Measurements from ENCODE around the gene PRSS23.
A peak's percentile ranks its signal among the peaks of the same experiment; 100 is the strongest.

Gene PRSS23

GRCh38 chr11:86800076-86800959 is at the start of gene PRSS23:
Gene PRSS23 (plus strand): TSS chr11:86800542. CDS start chr11:86807644, 7,102 bp downstream.
- Histone ChIP-seq H3K27me3 (ENCODE audit: insufficient read depth, insufficient read length) (peaks cover 27% of the 10 kb centered on the region), H3K4me1 (ENCODE audit: insufficient read depth, insufficient read length) (no peaks in the 10 kb centered on the region), H3K4me3 (ENCODE audit: insufficient read length, low read depth) (peak within 1 kb of the TSS; percentile 57), H3K9me3 (ENCODE audit: insufficient read depth, low read length) (no peaks in the 10 kb centered on the region), H3K36me3 (ENCODE audit: insufficient read depth, insufficient read length, low read length) (peaks cover 4% of the 10 kb centered on the region), H3K9ac (ENCODE audit: insufficient read length, low read depth) (peak within 1 kb of the TSS; percentile 74)
- peak; percentile 15 for DNase-seq (ENCODE audit: low read depth, low spot score)
- TF ChIP-seq SUZ12 (IDR thresholded peaks at IDR 0.05; ENCODE audit: extremely low read depth, insufficient read depth, insufficient read length) (no peak), ZNF274 (IDR thresholded peaks at IDR 0.05; ENCODE audit: low read depth, low read length) (no peak), YY1 (IDR thresholded peaks at IDR 0.05; ENCODE audit: insufficient read depth, insufficient read length) (no peak)

- TF ChIP-seq SUZ12 (IDR thresholded peaks at IDR 0.05; ENCODE audit: extremely low read depth, insufficient read depth, insufficient read length) (no peak), YY1 (IDR thresholded peaks at IDR 0.05; ENCODE audit: insufficient read depth, insufficient read length) (no peak), ZNF274 (IDR thresholded peaks at IDR 0.05; ENCODE audit: low read depth, low read length) (no peak)
- no peak for DNase-seq (ENCODE audit: low read depth, low spot score)
- no peaks in the 10 kb centered on the region for H3K27me3 ChIP-seq (ENCODE audit: insufficient read depth, insufficient read length)
- no peak overlapping the region for H3K9ac ChIP-seq (ENCODE audit: insufficient read length, low read depth)
- no peaks in the 10 kb centered on the region for H3K4me1 ChIP-seq (ENCODE audit: insufficient read depth, insufficient read length)
- no peak overlapping the region for H3K4me3 ChIP-seq (ENCODE audit: insufficient read length, low read depth)
- H3K9me3 ChIP-seq (ENCODE audit: insufficient read depth, low read length) = no peaks in the 10 kb centered on the region
- H3K36me3 ChIP-seq (ENCODE audit: insufficient read depth, insufficient read length, low read length) = no peaks in the 10 kb centered on the region
These were observed 46.9 kb upstream of the PRSS23 start for GRCh38 chr11:86753459-86753858.

- H3K9ac ChIP-seq (ENCODE audit: insufficient read length, low read depth) = no peak overlapping the region
- H3K9me3 ChIP-seq (ENCODE audit: insufficient read depth, low read length) = no peaks in the 10 kb centered on the region
- H3K27me3 ChIP-seq (ENCODE audit: insufficient read depth, insufficient read length) = no peaks in the 10 kb centered on the region
- no peak overlapping the region for H3K4me3 ChIP-seq (ENCODE audit: insufficient read length, low read depth)
- DNase-seq (ENCODE audit: low read depth, low spot score) = no peak
- TF ChIP-seq YY1 (IDR thresholded peaks at IDR 0.05; ENCODE audit: insufficient read depth, insufficient read length) = no peak
- TF ChIP-seq SUZ12 (IDR thresholded peaks at IDR 0.05; ENCODE audit: extremely low read depth, insufficient read depth, insufficient read length) = no peak
- no peak for TF ChIP-seq ZNF274 (IDR thresholded peaks at IDR 0.05; ENCODE audit: low read depth, low read length)
- no peaks in the 10 kb centered on the region for H3K4me1 ChIP-seq (ENCODE audit: insufficient read depth, insufficient read length)
- H3K36me3 ChIP-seq (ENCODE audit: insufficient read depth, insufficient read length, low read length) = no peaks in the 10 kb centered on the region
These were observed 45.2 kb upstream of the PRSS23 start for GRCh38 chr11:86755146-86755545.

GRCh38 chr11:86758171-86758570 is 42.2 kb upstream of the PRSS23 start:
- H3K4me1 ChIP-seq (ENCODE audit: insufficient read depth, insufficient read length) = no peaks in the 10 kb centered on the region
- no peaks in the 10 kb centered on the region for H3K27me3 ChIP-seq (ENCODE audit: insufficient read depth, insufficient read length)
- no peak overlapping the region for H3K9ac ChIP-seq (ENCODE audit: insufficient read length, low read depth)
- H3K36me3 ChIP-seq (ENCODE audit: insufficient read depth, insufficient read length, low read length) = no peaks in the 10 kb centered on the region
- H3K4me3 ChIP-seq (ENCODE audit: insufficient read length, low read depth) = no peak overlapping the region
- no peak for DNase-seq (ENCODE audit: low read depth, low spot score)
- TF ChIP-seq ZNF274 (IDR thresholded peaks at IDR 0.05; ENCODE audit: low read depth, low read length) (no peak), YY1 (IDR thresholded peaks at IDR 0.05; ENCODE audit: insufficient read depth, insufficient read length) (no peak), SUZ12 (IDR thresholded peaks at IDR 0.05; ENCODE audit: extremely low read depth, insufficient read depth, insufficient read length) (no peak)
- no peaks in the 10 kb centered on the region for H3K9me3 ChIP-seq (ENCODE audit: insufficient read depth, low read length)

GRCh38 chr11:86760577-86760976 is 39.8 kb upstream of the PRSS23 start:
- H3K9ac ChIP-seq (ENCODE audit: insufficient read length, low read depth) = no peak overlapping the region
- no peaks in the 10 kb centered on the region for H3K27me3 ChIP-seq (ENCODE audit: insufficient read depth, insufficient read length)
- DNase-seq (ENCODE audit: low read depth, low spot score) = no peak
- H3K9me3 ChIP-seq (ENCODE audit: insufficient read depth, low read length) = no peaks in the 10 kb centered on the region
- no peaks in the 10 kb centered on the region for H3K36me3 ChIP-seq (ENCODE audit: insufficient read depth, insufficient read length, low read length)
- no peaks in the 10 kb centered on the region for H3K4me1 ChIP-seq (ENCODE audit: insufficient read depth, insufficient read length)
- no peak overlapping the region for H3K4me3 ChIP-seq (ENCODE audit: insufficient read length, low read depth)
- no peak for TF ChIP-seq SUZ12 (IDR thresholded peaks at IDR 0.05; ENCODE audit: extremely low read depth, insufficient read depth, insufficient read length)
- TF ChIP-seq ZNF274 (IDR thresholded peaks at IDR 0.05; ENCODE audit: low read depth, low read length) = no peak
- TF ChIP-seq YY1 (IDR thresholded peaks at IDR 0.05; ENCODE audit: insufficient read depth, insufficient read length) = no peak

- Histone ChIP-seq H3K9me3 (ENCODE audit: insufficient read depth, low read length) (no peaks in the 10 kb centered on the region), H3K36me3 (ENCODE audit: insufficient read depth, insufficient read length, low read length) (no peaks in the 10 kb centered on the region), H3K9ac (ENCODE audit: insufficient read length, low read depth) (no peak overlapping the region), H3K4me3 (ENCODE audit: insufficient read length, low read depth) (no peak overlapping the region), H3K4me1 (ENCODE audit: insufficient read depth, insufficient read length) (no peaks in the 10 kb centered on the region), H3K27me3 (ENCODE audit: insufficient read depth, insufficient read length) (no peaks in the 10 kb centered on the region)
- TF ChIP-seq YY1 (IDR thresholded peaks at IDR 0.05; ENCODE audit: insufficient read depth, insufficient read length) = no peak
- no peak for TF ChIP-seq SUZ12 (IDR thresholded peaks at IDR 0.05; ENCODE audit: extremely low read depth, insufficient read depth, insufficient read length)
- no peak for TF ChIP-seq ZNF274 (IDR thresholded peaks at IDR 0.05; ENCODE audit: low read depth, low read length)
- no peak for DNase-seq (ENCODE audit: low read depth, low spot score)
These were observed 38.4 kb upstream of the PRSS23 start for GRCh38 chr11:86761978-86762377.

GRCh38 chr11:86765203-86765602 is 35.1 kb upstream of the PRSS23 start:
- H3K36me3 ChIP-seq (ENCODE audit: insufficient read depth, insufficient read length, low read length) = no peaks in the 10 kb centered on the region
- H3K4me1 ChIP-seq (ENCODE audit: insufficient read depth, insufficient read length) = no peaks in the 10 kb centered on the region
- DNase-seq (ENCODE audit: low read depth, low spot score) = no peak
- TF ChIP-seq ZNF274 (IDR thresholded peaks at IDR 0.05; ENCODE audit: low read depth, low read length) (no peak), SUZ12 (IDR thresholded peaks at IDR 0.05; ENCODE audit: extremely low read depth, insufficient read depth, insufficient read length) (no peak), YY1 (IDR thresholded peaks at IDR 0.05; ENCODE audit: insufficient read depth, insufficient read length) (no peak)
- H3K9ac ChIP-seq (ENCODE audit: insufficient read length, low read depth) = no peak overlapping the region
- no peak overlapping the region for H3K4me3 ChIP-seq (ENCODE audit: insufficient read length, low read depth)
- no peaks in the 10 kb centered on the region for H3K9me3 ChIP-seq (ENCODE audit: insufficient read depth, low read length)
- no peaks in the 10 kb centered on the region for H3K27me3 ChIP-seq (ENCODE audit: insufficient read depth, insufficient read length)

Data from NT2/D1 (cell line).